Stimulated activated CD8-positive, alpha-beta memory T cell treated with anti-CD3 and anti-CD28 coated beads, Interleukin-15, amount 100 ng/mL, for 4 hours (primary cell): ENCODE results near the gene LRRC37A3.
"Not testable (repeated sequence)": the region's sequence is repeated elsewhere in the genome, so short reads cannot be mapped to it uniquely, and the experiment has no call there.

Experiments
- DNase-seq, 2 donors: peaks; one replicate each; pipeline ENCODE4 v3.0.0-alpha.2; 2020; ENCODE audit warnings: low read depth in 2 of 2

Gene LRRC37A3

DNA sequence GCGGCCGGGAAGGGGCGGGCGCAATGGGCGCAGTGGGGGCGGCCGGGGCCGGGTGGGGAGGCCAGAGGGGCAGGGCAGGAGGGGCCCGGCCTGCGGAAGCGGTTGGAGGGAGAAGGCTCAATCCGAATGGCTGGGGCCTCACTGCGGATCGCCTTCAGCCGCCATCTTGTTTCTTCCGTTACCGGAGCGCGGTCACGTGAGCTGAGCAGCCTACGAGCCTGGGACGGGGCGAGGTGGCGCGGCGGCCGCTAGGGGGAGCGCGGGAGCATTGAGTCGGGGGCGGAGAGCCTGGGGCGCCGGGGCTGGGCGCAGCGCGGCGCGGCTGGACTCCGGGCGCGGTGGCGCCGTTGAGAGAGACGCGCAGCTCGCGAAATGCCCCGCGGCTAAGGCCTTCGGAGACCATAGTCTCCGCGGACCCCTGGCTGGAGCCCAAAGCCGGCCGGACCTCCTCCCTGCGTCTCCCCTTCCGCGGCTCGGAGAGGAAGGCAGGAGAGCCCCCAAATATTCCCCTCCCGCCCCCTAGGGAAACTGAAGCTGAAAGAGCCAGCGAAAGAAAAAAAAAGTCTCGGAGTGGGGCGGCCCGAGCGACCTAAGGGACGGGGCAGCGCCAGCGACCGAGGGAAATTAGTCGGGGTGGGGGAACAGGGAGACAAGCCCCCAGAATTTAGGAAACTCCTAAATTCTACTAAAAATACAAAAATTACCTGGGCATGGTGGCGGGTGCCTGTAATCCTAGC lies at the start of gene LRRC37A3:
TSS of gene LRRC37A3 (minus strand) at position 190 of the 737 bp plus-strand sequence. CDS start 22,221 bp downstream, outside the sequence.
- DNase-seq: peak; percentile 94 to 97

DNA sequence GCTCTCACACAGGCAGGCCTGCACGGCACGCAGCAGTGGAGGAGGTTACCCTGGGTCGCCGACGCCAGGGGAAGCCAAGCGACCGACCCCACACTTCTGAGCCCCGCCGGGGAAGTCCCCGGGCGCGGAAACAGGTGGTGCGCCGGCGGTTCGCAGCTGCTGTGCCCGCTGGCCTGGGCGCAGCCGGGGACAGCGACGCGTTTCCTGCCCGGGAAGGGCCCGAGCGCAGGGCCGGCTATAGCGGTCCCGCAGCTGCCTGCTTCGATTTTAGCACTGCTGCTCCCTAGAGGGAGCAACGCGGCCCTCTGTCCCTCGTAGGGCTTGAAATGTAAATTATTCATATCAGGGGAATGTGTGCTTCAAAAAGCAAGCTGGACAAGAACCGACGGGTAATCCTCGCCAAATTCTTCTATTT lies 46.6 kb upstream of the LRRC37A3 start:
- peak; percentile 75 to 86 for DNase-seq

DNA sequence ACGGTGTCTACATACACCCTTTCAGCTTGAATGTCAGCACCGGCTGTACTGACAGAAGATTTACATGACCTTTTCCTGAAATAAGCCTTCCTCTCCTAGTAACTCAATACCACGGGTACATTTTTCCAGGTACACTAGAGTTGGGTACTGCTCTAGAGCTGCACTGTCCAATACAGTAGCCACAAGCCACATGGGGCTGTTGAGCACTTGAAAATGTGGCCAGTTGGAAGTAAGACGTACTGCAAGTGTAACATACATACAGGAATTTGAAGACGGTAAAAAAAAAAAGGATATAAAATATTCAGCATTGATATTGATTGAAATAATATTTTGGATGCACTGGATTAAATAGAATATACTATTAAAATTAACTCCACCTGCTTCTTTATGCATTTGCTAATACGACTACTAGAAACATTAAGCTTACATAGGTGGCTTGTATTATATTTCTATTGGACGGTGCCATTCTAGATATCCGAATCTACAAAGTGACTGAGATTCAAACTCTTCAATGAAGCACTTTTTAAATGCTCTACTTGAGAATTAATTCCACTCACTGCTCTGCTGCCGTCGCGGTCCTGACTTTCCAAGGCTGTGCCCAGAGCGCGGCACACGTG lies 46.1 kb upstream of the LRRC37A3 start:
- DNase-seq: not testable (repeated sequence)

DNA sequence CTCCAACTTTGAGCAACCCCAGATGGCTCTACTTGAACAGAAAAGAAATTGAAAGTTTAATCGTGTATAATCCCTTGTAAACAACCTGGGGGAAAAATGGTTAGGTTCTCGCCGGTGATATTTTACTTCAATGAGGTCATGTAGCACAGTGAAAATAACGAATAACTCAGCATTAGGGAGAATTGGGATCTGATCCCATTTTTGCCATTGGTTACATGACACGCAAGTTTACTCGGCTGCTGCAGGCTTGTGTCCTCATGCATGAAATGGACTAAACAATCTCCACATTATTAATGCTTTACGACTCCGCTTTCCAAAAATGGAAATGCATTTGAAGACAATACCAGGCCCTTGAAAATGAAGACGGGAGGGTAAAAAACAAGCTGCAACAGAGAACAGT lies 45.5 kb upstream of the LRRC37A3 start:
- DNase-seq: no peak

DNA sequence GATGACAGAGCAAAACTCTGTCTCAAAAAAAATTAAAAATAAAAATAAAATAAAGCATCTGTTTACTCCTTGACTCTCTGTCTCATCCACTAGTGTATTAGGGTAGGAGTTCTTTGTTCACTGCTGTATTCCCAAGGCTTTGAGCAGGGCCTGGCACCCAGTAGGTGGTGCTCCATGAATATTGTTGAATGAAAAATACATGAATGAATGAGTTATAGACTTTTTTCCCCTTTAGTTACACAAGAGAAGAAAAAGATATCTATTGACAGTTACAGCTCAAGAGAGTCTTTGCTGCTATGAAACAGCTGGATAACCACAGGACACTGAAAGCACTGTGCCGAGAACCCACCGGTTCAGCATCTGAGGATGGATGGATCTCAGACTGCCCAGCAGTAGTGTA lies 44.5 kb upstream of the LRRC37A3 start:
- not testable (repeated sequence) for DNase-seq

- not testable (repeated sequence) for DNase-seq
These were observed 42.5 kb upstream of the LRRC37A3 start for GRCh38 chr17:64961563-64962378.

GRCh38 chr17:64951877-64952276 lies 32.6 kb upstream of the LRRC37A3 start:
- no peak for DNase-seq

GRCh38 chr17:64950871-64951270 lies 31.6 kb upstream of the LRRC37A3 start:
- DNase-seq: no peak

DNA sequence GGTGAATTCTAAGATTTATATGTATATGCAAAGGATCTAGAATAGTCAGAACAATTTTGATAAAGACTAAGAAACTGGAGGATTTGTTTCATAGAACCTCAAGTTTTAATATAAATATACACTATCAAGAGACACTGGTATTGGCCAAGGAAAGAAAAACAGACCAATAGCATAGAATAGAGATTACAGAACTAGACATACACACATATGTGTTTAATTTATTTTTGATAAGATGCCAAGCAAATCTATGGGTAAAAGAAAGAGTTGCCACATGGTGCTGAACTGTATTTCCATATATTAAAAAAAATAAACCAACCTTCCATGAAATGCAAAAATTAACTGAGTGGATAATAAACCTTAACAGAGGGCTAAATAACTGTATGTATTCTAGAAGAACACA lies 27.9 kb upstream of the LRRC37A3 start:
- DNase-seq: no peak

GRCh38 chr17:64941761-64942160 lies 22.5 kb upstream of the LRRC37A3 start:
- DNase-seq: no peak

DNA sequence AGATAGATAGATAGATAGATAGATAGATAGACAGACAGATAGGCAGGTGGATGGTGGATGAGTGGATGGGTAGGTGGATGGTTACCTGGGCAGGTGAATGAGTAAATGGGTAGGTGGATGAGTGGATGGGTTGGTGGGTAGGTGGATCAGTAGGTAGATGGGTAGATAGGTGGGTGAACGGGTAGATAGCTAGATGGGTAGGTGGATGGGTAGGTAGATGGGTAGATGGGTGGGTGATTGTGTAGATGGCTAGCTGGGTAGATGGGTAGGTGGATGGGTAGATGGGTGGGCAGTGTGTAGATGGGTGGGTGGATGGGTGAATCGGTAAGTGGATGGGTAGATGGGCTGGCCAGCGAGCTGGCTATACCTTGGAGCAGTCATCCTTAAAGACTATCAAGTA lies 21.8 kb upstream of the LRRC37A3 start:
- DNase-seq: no peak

- DNase-seq: no peak
These were observed 20.8 kb upstream of the LRRC37A3 start for GRCh38 chr17:64940055-64940454.

GRCh38 chr17:64938925-64939474 lies 19.7 kb upstream of the LRRC37A3 start:
- no peak for DNase-seq

GRCh38 chr17:64938290-64938689 lies 19.0 kb upstream of the LRRC37A3 start:
- no peak for DNase-seq

DNA sequence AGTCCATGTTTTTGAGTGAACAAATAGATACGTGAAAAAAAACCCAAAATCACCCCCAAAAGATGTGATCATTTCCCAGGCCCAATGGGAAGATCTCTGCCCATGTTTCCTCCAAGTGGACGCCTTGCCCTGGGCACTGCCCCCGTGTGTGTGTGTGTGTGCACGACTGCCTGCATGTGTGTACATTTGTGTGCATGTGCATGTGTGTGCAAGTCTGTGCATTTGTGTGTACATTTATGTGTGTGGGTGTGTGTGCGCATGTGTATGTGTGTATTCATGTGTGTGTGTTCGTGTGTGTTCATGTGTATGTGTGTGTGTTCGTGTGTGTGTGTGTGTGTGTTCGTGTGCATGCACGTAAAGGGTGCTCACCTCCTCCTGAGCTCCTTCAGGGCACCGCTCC lies 16.8 kb upstream of the LRRC37A3 start:
- no peak for DNase-seq

DNA sequence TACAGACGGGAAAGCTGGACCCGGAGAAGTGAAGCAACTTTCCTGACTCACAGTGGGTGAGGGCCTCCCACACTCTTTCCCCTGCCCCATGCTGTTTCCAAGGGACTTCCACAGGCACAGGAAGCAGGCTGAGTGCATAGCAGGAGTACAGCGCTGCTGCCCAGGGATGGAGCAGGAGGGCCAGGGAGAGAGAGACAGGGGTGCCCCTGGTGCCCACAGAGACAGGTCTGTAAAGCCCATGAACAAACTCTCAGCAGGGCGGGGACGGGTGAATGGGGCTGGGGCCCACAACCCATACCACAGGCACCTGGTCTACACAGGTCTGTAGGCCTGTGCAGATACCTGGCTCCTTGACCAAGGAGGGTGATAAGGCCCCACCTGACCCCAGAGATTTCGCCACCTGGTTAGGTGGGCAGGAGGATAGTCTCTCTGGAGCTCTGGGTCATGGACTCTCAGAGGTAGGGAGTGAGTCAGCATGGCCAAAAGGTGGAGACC lies 15.1 kb upstream of the LRRC37A3 start:
- not testable (repeated sequence) for DNase-seq

GRCh38 chr17:64932850-64933249 lies 13.6 kb upstream of the LRRC37A3 start:
- DNase-seq: not testable (repeated sequence)

DNA sequence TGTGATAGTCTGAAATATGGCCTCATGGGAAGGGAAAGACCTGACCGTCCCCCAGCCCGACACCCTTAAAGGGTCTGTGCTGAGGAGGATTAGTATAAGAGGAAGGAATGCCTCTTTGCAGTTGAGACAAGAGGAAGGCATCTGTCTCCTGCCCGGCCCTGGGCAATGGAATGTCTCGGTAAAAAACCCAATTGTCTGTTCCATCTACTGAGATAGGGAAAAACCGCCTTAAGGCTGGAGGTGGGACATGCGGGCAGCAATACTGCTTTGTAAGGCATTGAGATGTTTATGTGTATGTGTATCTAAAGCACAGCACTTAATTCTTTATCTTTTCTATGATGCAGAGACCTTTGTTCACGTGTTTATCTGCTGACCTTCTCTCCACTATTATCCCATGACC lies 11.1 kb upstream of the LRRC37A3 start:
- not testable (repeated sequence) for DNase-seq

- peak in 1 of 2 donors; percentile 42 for DNase-seq
These were observed 10.3 kb upstream of the LRRC37A3 start for GRCh38 chr17:64929419-64930209.

GRCh38 chr17:64928701-64929100 lies 9.4 kb upstream of the LRRC37A3 start:
- not testable (repeated sequence) for DNase-seq

GRCh38 chr17:64927444-64927843 lies 8.2 kb upstream of the LRRC37A3 start:
- peak in 1 of 2 donors; percentile 48 for DNase-seq
